ENCODE results near the gene EYA2. TPM values are rescaled to one million over a fixed set of nuclear protein-coding genes. Genes with fewer than 3 reads are reported as not detected.

EYA2 gene
- total and polyA plus RNA-seq, 2 experiments from 2014 or later = 0.18 TPM; not detected in 1

- Histone ChIP-seq H3K4me3 (no peak overlapping the region), H3K27ac (no peak overlapping the region), H3K9me2 (ENCODE audit: insufficient read depth) (no peaks in the 10 kb centered on the region), H3K4me2 (ENCODE audit: unreplicated experiment) (no peak overlapping the region), H2AFZ (no peak overlapping the region), H3K4me1 (ENCODE audit: insufficient read depth) (peaks cover 9% of the 10 kb centered on the region; the same call in 1 of the 2 replicates), H3F3A (ENCODE audit: insufficient read depth) (no peaks in the 10 kb centered on the region), H4K20me1 (ENCODE audit: insufficient read depth) (no peaks in the 10 kb centered on the region), H3K27me3 (replicated peaks; ENCODE audit: insufficient read depth) (no peaks in the 10 kb centered on the region), H3K79me2 (ENCODE audit: insufficient read depth) (peaks cover 26% of the 10 kb centered on the region), H3K36me3 (ENCODE audit: low read depth) (peaks cover 29% of the 10 kb centered on the region; the same call in 1 of the 2 replicates), H3K9ac (no peak overlapping the region), H3K9me3 (ENCODE audit: low read depth) (no peaks in the 10 kb centered on the region)
- TF ChIP-seq EZH2phosphoT487 (IDR thresholded peaks at IDR 0.05; ENCODE audit: insufficient read depth, low read depth) (no peak), EZH2 (IDR thresholded peaks at IDR 0.05; ENCODE audit: insufficient read depth, poor library complexity, severe bottlenecking) (no peak)
- WGBS, 2 experiments (ENCODE audit: low coverage in 1 of 2, low lambda C conversion rate in 2 of 2, missing lambda C conversion rate in 2 of 2) = 95 to 96% methylated on average over 6 of the region's 6 CpGs
- in situ Hi-C loops (cut with MboI) = no loop called here
- DNase-seq = no peak
Observed at GRCh38 chr20:47235111-47235510, 340.5 kb downstream of the EYA2 start.

- TF ChIP-seq EZH2phosphoT487 (IDR thresholded peaks at IDR 0.05; ENCODE audit: insufficient read depth, low read depth) (no peak), EZH2 (IDR thresholded peaks at IDR 0.05; ENCODE audit: insufficient read depth, poor library complexity, severe bottlenecking) (no peak)
- Histone ChIP-seq H3K9me3 (ENCODE audit: low read depth) (no peaks in the 10 kb centered on the region), H3K79me2 (ENCODE audit: insufficient read depth) (peaks cover 29% of the 10 kb centered on the region), H3K27ac (no peak overlapping the region), H2AFZ (no peak overlapping the region), H3K4me3 (no peak overlapping the region), H3K9me2 (ENCODE audit: insufficient read depth) (no peaks in the 10 kb centered on the region), H3K36me3 (ENCODE audit: low read depth) (peaks cover 29% of the 10 kb centered on the region; the same call in 1 of the 2 replicates), H3K4me1 (ENCODE audit: insufficient read depth) (peaks cover 9% of the 10 kb centered on the region; the same call in 1 of the 2 replicates), H3K27me3 (replicated peaks; ENCODE audit: insufficient read depth) (no peaks in the 10 kb centered on the region), H4K20me1 (ENCODE audit: insufficient read depth) (no peaks in the 10 kb centered on the region), H3K4me2 (ENCODE audit: unreplicated experiment) (no peak overlapping the region), H3F3A (ENCODE audit: insufficient read depth) (no peaks in the 10 kb centered on the region), H3K9ac (no peak overlapping the region)
- WGBS, 2 experiments (ENCODE audit: low coverage in 1 of 2, low lambda C conversion rate in 2 of 2, missing lambda C conversion rate in 2 of 2) = 84 to 86% methylated on average over 14 of the region's 14 CpGs
- in situ Hi-C loops (cut with MboI) = no loop called here
- no peak for DNase-seq
Observed at GRCh38 chr20:47235853-47236638, 341.4 kb downstream of the EYA2 start.

GRCh38 chr20:47236639-47236900 is 341.9 kb downstream of the EYA2 start:
- Histone ChIP-seq H3K4me2 (ENCODE audit: unreplicated experiment) (no peak overlapping the region), H3K9ac (no peak overlapping the region), H3K9me2 (ENCODE audit: insufficient read depth) (no peaks in the 10 kb centered on the region), H3F3A (ENCODE audit: insufficient read depth) (no peaks in the 10 kb centered on the region), H3K4me1 (ENCODE audit: insufficient read depth) (peaks cover 5% of the 10 kb centered on the region; the same call in 1 of the 2 replicates), H4K20me1 (ENCODE audit: insufficient read depth) (no peaks in the 10 kb centered on the region), H3K27ac (no peak overlapping the region), H3K27me3 (replicated peaks; ENCODE audit: insufficient read depth) (no peaks in the 10 kb centered on the region), H3K4me3 (no peak overlapping the region), H3K79me2 (ENCODE audit: insufficient read depth) (peaks cover 29% of the 10 kb centered on the region), H3K9me3 (ENCODE audit: low read depth) (no peaks in the 10 kb centered on the region), H3K36me3 (ENCODE audit: low read depth) (peaks cover 29% of the 10 kb centered on the region; the same call in 1 of the 2 replicates), H2AFZ (no peak overlapping the region)
- TF ChIP-seq EZH2phosphoT487 (IDR thresholded peaks at IDR 0.05; ENCODE audit: insufficient read depth, low read depth) (no peak), EZH2 (IDR thresholded peaks at IDR 0.05; ENCODE audit: insufficient read depth, poor library complexity, severe bottlenecking) (no peak)
- in situ Hi-C loops (cut with MboI) = no loop called here
- WGBS, 2 experiments (ENCODE audit: low coverage in 1 of 2, low lambda C conversion rate in 2 of 2, missing lambda C conversion rate in 2 of 2) = 94 to 100% methylated on average over 1 of the region's 1 CpG
- DNase-seq = no peak

- Histone ChIP-seq H3K27me3 (replicated peaks; ENCODE audit: insufficient read depth) (no peaks in the 10 kb centered on the region), H3K4me2 (ENCODE audit: unreplicated experiment) (no peak overlapping the region), H3K79me2 (ENCODE audit: insufficient read depth) (peaks cover 29% of the 10 kb centered on the region), H4K20me1 (ENCODE audit: insufficient read depth) (no peaks in the 10 kb centered on the region), H3K9me3 (ENCODE audit: low read depth) (no peaks in the 10 kb centered on the region), H3K36me3 (ENCODE audit: low read depth) (peaks cover 29% of the 10 kb centered on the region; the same call in 1 of the 2 replicates), H3K4me3 (no peak overlapping the region), H2AFZ (no peak overlapping the region), H3K9ac (no peak overlapping the region), H3K4me1 (ENCODE audit: insufficient read depth) (no peaks in the 10 kb centered on the region), H3K9me2 (ENCODE audit: insufficient read depth) (no peaks in the 10 kb centered on the region), H3K27ac (no peak overlapping the region), H3F3A (ENCODE audit: insufficient read depth) (no peaks in the 10 kb centered on the region)
- DNase-seq = no peak
- WGBS, 2 experiments (ENCODE audit: low coverage in 1 of 2, low lambda C conversion rate in 2 of 2, missing lambda C conversion rate in 2 of 2) = 92 to 96% methylated on average over 4 of the region's 4 CpGs
- no peak for TF ChIP-seq EZH2 (IDR thresholded peaks at IDR 0.05; ENCODE audit: insufficient read depth, poor library complexity, severe bottlenecking)
- no peak for TF ChIP-seq EZH2phosphoT487 (IDR thresholded peaks at IDR 0.05; ENCODE audit: insufficient read depth, low read depth)
- in situ Hi-C loops (cut with MboI) = no loop called here
Observed at GRCh38 chr20:47237715-47238114, 343.1 kb downstream of the EYA2 start.

Small RNA genes lying within 50 kb of the gene (microRNA-seq; reads per million reads assigned to microRNA genes)
- not detected for gene MIR3616 (ENCODE audit: borderline number of aligned reads)

Small RNA genes lying within 50 kb of the gene (small RNA-seq; reads per million reads assigned to genes)
- not detected for gene MIR3616 (ENCODE audit: low read depth, low replicate concordance)

Other genes with a start within 250 kb of the EYA2 start
- 0.89 and 2.4 TPM in 2 replicates for gene SLC13A3, start 243.4 kb upstream of the EYA2 start, total RNA-seq (2014; rRNA removed; shearing (Covaris generic))
- 2.3 and 4.6 TPM in 2 replicates for gene SLC13A3, start 243.4 kb upstream of the EYA2 start, polyA plus RNA-seq (2016; fragmentation: Nextera tagmentation; extraction: Ambion mirVana)
- gene TP53RK, start 205.4 kb upstream of the EYA2 start, total RNA-seq (2014; rRNA removed; shearing (Covaris generic)) = 20.1 and 24.1 TPM in 2 replicates
- gene TP53RK, start 205.4 kb upstream of the EYA2 start, polyA plus RNA-seq (2016; fragmentation: Nextera tagmentation; extraction: Ambion mirVana) = 23.6 and 24.0 TPM in 2 replicates
- gene SLC2A10, start 185.2 kb upstream of the EYA2 start, total RNA-seq (2014; rRNA removed; shearing (Covaris generic)) = 48.0 and 50.2 TPM in 2 replicates
- gene SLC2A10, start 185.2 kb upstream of the EYA2 start, polyA plus RNA-seq (2016; fragmentation: Nextera tagmentation; extraction: Ambion mirVana) = 26.2 and 29.7 TPM in 2 replicates

Data from GM23248 (cell line).